Coronary artery (tissue), 2 donors: ENCODE measurements around the gene C1orf198.

Source experiments
- DNase-seq: peaks from one replicate; pipeline ENCODE4 v3.0.0-alpha.2; 2017; ENCODE audit warnings: low spot score
- H3K27ac ChIP-seq, 2 donors: fragments of 200-600 bp; sonication (generic); one replicate each; pipeline ENCODE4 v1.5.1; 2016 to 2019
- H3K4me3 ChIP-seq: fragments of 200-600 bp; sonication (generic); 2 replicates; pipeline ENCODE4 v1.5.1; 2016; ENCODE audit warnings: mild to moderate bottlenecking, moderate library complexity
- CTCF ChIP-seq: fragments of 200-600 bp; sonication (generic); IDR thresholded peaks from one replicate; pipeline ENCODE4 v1.5.1; 2019; ENCODE audit warnings: antibody characterized with exemption

The C1orf198 gene

GRCh38 chr1:230818367-230818766 lies 50.0 kb downstream of the C1orf198 start:
- Histone ChIP-seq H3K27ac (no peak overlapping the region), H3K4me3 (no peak overlapping the region)
- DNase-seq = no peak
- no peak for TF ChIP-seq CTCF

GRCh38 chr1:230816018-230816417 lies 52.3 kb downstream of the C1orf198 start:
- no peak for DNase-seq
- H3K27ac ChIP-seq = no peak overlapping the region
- TF ChIP-seq CTCF = no peak
- H3K4me3 ChIP-seq = no peak overlapping the region

GRCh38 chr1:230814949-230815692 lies 53.2 kb downstream of the C1orf198 start:
- no peak for TF ChIP-seq CTCF
- no peak overlapping the region for H3K4me3 ChIP-seq
- no peak overlapping the region for H3K27ac ChIP-seq

GRCh38 chr1:230812568-230812967 lies 55.8 kb downstream of the C1orf198 start:
- no peak for TF ChIP-seq CTCF
- Histone ChIP-seq H3K27ac (no peak overlapping the region), H3K4me3 (no peak overlapping the region)
- DNase-seq = no peak

More at GRCh38 chr1:230814949-230815692, 53.2 kb downstream of the C1orf198 start:
- peak; percentile 22 for DNase-seq

GRCh38 chr1:230809256-230809990 lies 58.9 kb downstream of the C1orf198 start:
- Histone ChIP-seq H3K27ac (peak overlapping the region in 1 of 2 donors; percentile 61), H3K4me3 (no peak overlapping the region)
- DNase-seq = peak; percentile 64
- no peak for TF ChIP-seq CTCF

- H3K4me3 ChIP-seq = no peak overlapping the region
- H3K27ac ChIP-seq = peak overlapping the region; percentile 54 to 61
- DNase-seq = peak; percentile 21
- TF ChIP-seq CTCF = no peak
These were observed 59.9 kb downstream of the C1orf198 start for GRCh38 chr1:230808281-230808872.
